ENCODE results near the gene TRPT1.
"Not testable (repeated sequence)": the region's sequence is repeated elsewhere in the genome, so short reads cannot be mapped to it uniquely, and the experiment has no call there.

TRPT1 gene

DNA sequence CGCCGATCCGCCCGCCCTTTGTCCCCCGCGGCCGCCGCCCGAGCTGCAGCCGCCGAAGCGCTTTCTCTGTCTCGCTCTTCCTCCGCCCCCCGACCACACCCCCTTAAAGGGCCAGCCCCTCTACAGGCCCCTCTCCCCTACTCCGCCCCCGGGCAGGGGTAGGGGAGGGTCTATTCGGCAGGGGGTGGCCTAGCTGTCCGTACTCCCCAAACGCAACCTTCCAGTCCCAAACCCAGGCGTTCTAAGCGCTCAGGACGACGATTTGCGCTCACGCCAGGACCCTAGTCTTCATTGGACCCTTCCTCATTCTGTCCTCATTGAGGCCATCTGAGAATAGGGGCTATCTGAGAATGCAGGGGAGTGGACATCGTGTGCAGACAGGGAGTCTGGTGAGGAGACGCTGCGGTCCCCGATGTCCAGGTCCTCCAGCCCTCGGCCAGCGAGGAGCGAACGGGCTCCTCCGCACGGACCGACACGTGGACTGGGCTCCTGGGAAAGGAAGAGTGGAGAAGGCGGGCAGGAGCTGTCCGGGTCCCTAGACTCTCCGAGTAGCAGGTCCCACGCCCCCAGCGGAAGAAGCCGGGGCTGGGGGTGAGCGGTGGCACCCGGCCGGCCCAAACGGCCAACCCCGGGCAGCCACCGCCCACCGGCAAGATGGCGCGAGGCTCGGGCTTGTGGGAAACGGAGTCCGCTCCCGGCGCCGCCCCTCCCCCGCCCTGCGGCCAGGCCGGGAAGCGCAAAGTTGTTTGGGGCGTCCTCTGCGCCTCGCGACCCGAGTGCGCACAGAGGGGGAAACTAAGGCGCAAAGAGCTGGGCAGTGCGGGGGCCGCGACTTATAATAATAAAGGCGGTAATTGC, 21.1 kb upstream of the TRPT1 start, which contains the start of gene PPP1R14B:
TSS of gene PPP1R14B (minus strand) at position 73 of the 858 bp plus-strand sequence. CDS start 270 bp downstream, outside the sequence.
- H3K4me3 ChIP-seq (ENCODE audit: low read length) = peak within 1 kb of the TSS; percentile 97
- H3K9me2 ChIP-seq (replicated peaks; ENCODE audit: control insufficient read depth, low read length) = no peaks in the 10 kb centered on the region
- no peaks in the 10 kb centered on the region for H3K9me3 ChIP-seq (ENCODE audit: control insufficient read depth, insufficient read depth, low read length)
- peaks cover 62% of the 10 kb centered on the region for H3K4me1 ChIP-seq (ENCODE audit: control insufficient read depth, low read length)
- H3K27me3 ChIP-seq (ENCODE audit: control insufficient read depth, low read length) = no peaks in the 10 kb centered on the region
- H3K27ac ChIP-seq (ENCODE audit: low read depth, low read length) = peak within 1 kb of the TSS; percentile 85
- peaks cover 44% of the 10 kb centered on the region for H3K79me2 ChIP-seq (ENCODE audit: control insufficient read depth, low read length)
- TF ChIP-seq EZH2phosphoT487 (IDR thresholded peaks at IDR 0.05; ENCODE audit: borderline replicate concordance, low read length) = no peak
- TF ChIP-seq, protein P1, sequence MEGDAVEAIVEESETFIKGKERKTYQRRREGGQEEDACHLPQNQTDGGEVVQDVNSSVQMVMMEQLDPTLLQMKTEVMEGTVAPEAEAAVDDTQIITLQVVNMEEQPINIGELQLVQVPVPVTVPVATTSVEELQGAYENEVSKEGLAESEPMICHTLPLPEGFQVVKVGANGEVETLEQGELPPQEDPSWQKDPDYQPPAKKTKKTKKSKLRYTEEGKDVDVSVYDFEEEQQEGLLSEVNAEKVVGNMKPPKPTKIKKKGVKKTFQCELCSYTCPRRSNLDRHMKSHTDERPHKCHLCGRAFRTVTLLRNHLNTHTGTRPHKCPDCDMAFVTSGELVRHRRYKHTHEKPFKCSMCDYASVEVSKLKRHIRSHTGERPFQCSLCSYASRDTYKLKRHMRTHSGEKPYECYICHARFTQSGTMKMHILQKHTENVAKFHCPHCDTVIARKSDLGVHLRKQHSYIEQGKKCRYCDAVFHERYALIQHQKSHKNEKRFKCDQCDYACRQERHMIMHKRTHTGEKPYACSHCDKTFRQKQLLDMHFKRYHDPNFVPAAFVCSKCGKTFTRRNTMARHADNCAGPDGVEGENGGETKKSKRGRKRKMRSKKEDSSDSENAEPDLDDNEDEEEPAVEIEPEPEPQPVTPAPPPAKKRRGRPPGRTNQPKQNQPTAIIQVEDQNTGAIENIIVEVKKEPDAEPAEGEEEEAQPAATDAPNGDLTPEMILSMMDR (IDR thresholded peaks at IDR 0.05; ENCODE audit: low read depth, low read length, poor library complexity, severe bottlenecking) = peak; percentile 32
- H3K4me2 ChIP-seq (ENCODE audit: low read length) = peak within 1 kb of the TSS; percentile 89
- peaks cover 27% of the 10 kb centered on the region for H3F3A ChIP-seq (ENCODE audit: control insufficient read depth, insufficient read depth)
- no peaks in the 10 kb centered on the region for H4K20me1 ChIP-seq (ENCODE audit: control insufficient read depth, insufficient read depth, low read depth, low read length)
- H3K36me3 ChIP-seq (ENCODE audit: control insufficient read depth, low read length) = peaks cover 38% of the 10 kb centered on the region

DNA sequence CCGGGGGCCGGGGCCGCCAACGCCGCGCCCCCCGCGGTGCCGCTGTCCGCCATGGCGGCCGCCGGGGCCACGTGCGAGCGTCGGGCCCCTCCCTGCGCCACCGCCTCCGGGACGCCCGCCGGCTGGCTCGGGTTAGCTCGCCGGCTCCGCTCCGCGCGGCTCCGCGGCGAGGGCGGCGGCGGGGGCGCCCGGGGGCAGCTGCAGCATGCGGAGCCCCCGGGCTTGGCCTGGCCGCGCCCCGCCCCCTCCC, 20.6 kb upstream of the TRPT1 start:
- H3K36me3 ChIP-seq (ENCODE audit: control insufficient read depth, low read length) = peaks cover 41% of the 10 kb centered on the region
- H4K20me1 ChIP-seq (ENCODE audit: control insufficient read depth, insufficient read depth, low read depth, low read length); H3K4me2 ChIP-seq (ENCODE audit: low read length); H3K9me2 ChIP-seq (replicated peaks; ENCODE audit: control insufficient read depth, low read length); H3K27me3 ChIP-seq (ENCODE audit: control insufficient read depth, low read length); H3K9me3 ChIP-seq (ENCODE audit: control insufficient read depth, insufficient read depth, low read length): not testable (repeated sequence)
- peaks cover 44% of the 10 kb centered on the region for H3K79me2 ChIP-seq (ENCODE audit: control insufficient read depth, low read length)
- peaks cover 60% of the 10 kb centered on the region for H3K4me1 ChIP-seq (ENCODE audit: control insufficient read depth, low read length)
- peaks cover 27% of the 10 kb centered on the region for H3F3A ChIP-seq (ENCODE audit: control insufficient read depth, insufficient read depth)
- H3K4me3 ChIP-seq (ENCODE audit: low read length) = peak overlapping the region; percentile 97
- peak overlapping the region; percentile 85 for H3K27ac ChIP-seq (ENCODE audit: low read depth, low read length)

DNA sequence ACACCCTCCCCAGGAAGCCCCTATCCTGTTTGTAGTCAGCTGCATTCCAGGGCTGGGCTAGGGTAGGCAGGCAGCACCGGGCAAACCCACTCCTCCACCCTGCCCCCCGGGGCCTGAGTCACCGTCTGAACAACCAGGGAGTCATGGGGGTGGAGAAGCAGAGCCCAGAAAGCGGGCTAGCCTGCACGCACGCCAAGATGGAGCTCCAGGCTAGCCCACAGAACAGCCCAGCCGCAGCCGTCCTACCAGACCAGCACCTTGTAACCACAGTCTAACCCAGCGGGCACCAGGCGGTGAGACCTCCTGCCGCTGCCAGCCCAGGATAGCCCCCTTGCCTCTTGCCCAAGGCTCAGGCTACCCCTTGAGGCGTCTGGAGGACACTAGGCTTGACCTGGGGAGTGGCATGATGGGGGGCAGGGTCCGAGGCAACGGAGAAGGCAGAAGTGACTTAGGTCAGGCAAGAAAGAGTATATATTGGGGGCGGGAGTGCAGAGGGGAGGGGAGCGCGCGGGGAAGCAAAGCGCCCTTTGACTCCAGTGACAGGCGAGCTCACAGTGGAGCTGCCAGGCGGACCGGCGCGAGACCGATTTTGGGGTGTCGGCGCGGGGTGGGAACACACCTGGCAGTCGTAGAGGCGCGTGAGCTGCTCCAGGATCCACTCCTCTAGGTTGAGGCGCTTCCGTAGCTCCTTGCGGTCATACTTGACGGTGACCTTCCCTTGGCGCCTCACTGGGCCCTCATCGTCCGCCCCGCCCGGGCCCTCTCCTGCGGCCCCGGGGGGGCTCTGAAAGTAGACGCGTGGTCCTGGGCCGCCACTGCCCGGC, 20.0 kb upstream of the TRPT1 start:
- Histone ChIP-seq H3K4me3 (ENCODE audit: low read length) (peak overlapping the region; percentile 97), H3K27ac (ENCODE audit: low read depth, low read length) (peak overlapping the region; percentile 85), H3K9me2 (replicated peaks; ENCODE audit: control insufficient read depth, low read length) (no peaks in the 10 kb centered on the region), H3K79me2 (ENCODE audit: control insufficient read depth, low read length) (peaks cover 45% of the 10 kb centered on the region), H3K27me3 (ENCODE audit: control insufficient read depth, low read length) (no peaks in the 10 kb centered on the region), H3K4me2 (ENCODE audit: low read length) (peak overlapping the region; percentile 89), H3K9me3 (ENCODE audit: control insufficient read depth, insufficient read depth, low read length) (no peaks in the 10 kb centered on the region), H3K4me1 (ENCODE audit: control insufficient read depth, low read length) (peaks cover 58% of the 10 kb centered on the region), H3K36me3 (ENCODE audit: control insufficient read depth, low read length) (peaks cover 43% of the 10 kb centered on the region), H3F3A (ENCODE audit: control insufficient read depth, insufficient read depth) (peaks cover 27% of the 10 kb centered on the region), H4K20me1 (ENCODE audit: control insufficient read depth, insufficient read depth, low read depth, low read length) (no peaks in the 10 kb centered on the region)
- TF ChIP-seq, protein P1 (IDR thresholded peaks at IDR 0.05; ENCODE audit: low read depth, low read length, poor library complexity, severe bottlenecking) = peak; percentile 9
- no peak for TF ChIP-seq EZH2phosphoT487 (IDR thresholded peaks at IDR 0.05; ENCODE audit: borderline replicate concordance, low read length)

DNA sequence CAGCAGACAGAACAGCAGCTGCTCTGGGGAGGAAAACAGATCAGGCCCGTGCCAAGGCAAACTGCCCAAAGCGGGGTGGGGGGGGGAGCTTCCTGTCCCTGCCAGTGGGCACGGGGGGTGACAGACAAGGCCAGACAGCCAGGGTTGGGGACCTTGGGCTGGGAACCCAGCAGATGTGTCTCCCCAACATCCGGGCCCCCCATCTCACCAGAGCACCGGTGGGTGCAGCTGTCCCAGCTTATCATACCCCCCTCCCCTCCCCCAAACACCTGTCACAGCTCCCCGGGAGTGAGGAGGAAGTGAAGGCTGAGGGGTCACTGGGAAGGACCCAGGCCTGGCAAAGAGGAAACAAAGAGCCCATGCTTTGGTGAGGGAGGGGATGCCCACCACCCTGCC, 19.4 kb upstream of the TRPT1 start:
- H3K27ac ChIP-seq (ENCODE audit: low read depth, low read length) = peak overlapping the region; percentile 85
- H3K36me3 ChIP-seq (ENCODE audit: control insufficient read depth, low read length) = peaks cover 47% of the 10 kb centered on the region
- H4K20me1 ChIP-seq (ENCODE audit: control insufficient read depth, insufficient read depth, low read depth, low read length) = no peaks in the 10 kb centered on the region
- H3K79me2 ChIP-seq (ENCODE audit: control insufficient read depth, low read length) = peaks cover 48% of the 10 kb centered on the region
- no peak for TF ChIP-seq EZH2phosphoT487 (IDR thresholded peaks at IDR 0.05; ENCODE audit: borderline replicate concordance, low read length)
- TF ChIP-seq, protein P1 (IDR thresholded peaks at IDR 0.05; ENCODE audit: low read depth, low read length, poor library complexity, severe bottlenecking) = no peak
- no peaks in the 10 kb centered on the region for H3K27me3 ChIP-seq (ENCODE audit: control insufficient read depth, low read length)
- no peaks in the 10 kb centered on the region for H3K9me2 ChIP-seq (replicated peaks; ENCODE audit: control insufficient read depth, low read length)
- H3K4me2 ChIP-seq (ENCODE audit: low read length) = peak overlapping the region; percentile 89
- H3K4me3 ChIP-seq (ENCODE audit: low read length) = peak overlapping the region; percentile 97
- H3K9me3 ChIP-seq (ENCODE audit: control insufficient read depth, insufficient read depth, low read length) = no peaks in the 10 kb centered on the region
- H3F3A ChIP-seq (ENCODE audit: control insufficient read depth, insufficient read depth) = peaks cover 29% of the 10 kb centered on the region
- peaks cover 54% of the 10 kb centered on the region for H3K4me1 ChIP-seq (ENCODE audit: control insufficient read depth, low read length)
